B cell (primary cell): ENCODE results near the gene TACO1. TPM values are rescaled to one million over a fixed set of nuclear protein-coding genes. Genes with fewer than 3 reads are reported as not detected.

Experiments used
- ATAC-seq: fragments of 200-7000 bp; cut with Tn5 transposase; one replicate; pipeline ENCODE4 v1.10.0; 2021; ENCODE audit warnings: low read depth, mild to moderate bottlenecking, moderate number of reproducible peaks, moderate library complexity
- CTCF ChIA-PET: fragments of 350-600 bp; sonication (Branson Sonifier 250); formaldehyde crosslinking; loops from one replicate; lab custom pipeline; 2021; ENCODE audit warnings: antibody characterized with exemption, inconsistent platforms; lab: Charles Lee
- POLR2A ChIA-PET: fragments of 350-600 bp; sonication (Branson Sonifier 250); formaldehyde crosslinking; loops from one replicate; lab custom pipeline; 2021; ENCODE audit warnings: antibody characterized with exemption; lab: Charles Lee
- DNase-seq: peaks from one replicate; pipeline ENCODE4 v3.0.0; 2013
- H2AFZ ChIP-seq: 2 replicates; pipeline ENCODE4 v1.6.1; 2012; ENCODE audit warnings: mild to moderate bottlenecking, low read depth, low read length; ENCODE audit not compliant: insufficient read depth, poor library complexity, severe bottlenecking
- H3K27ac ChIP-seq, 2 donors: 1 replicate in 1 of 2; 2 replicates in 1 of 2; pipeline ENCODE4 v1.5.1; 2012 to 2013; ENCODE audit warnings: low read length in 2 of 2, mild to moderate bottlenecking in 2 of 2, moderate library complexity in 1 of 2
- H3K27me3 ChIP-seq, 4 experiments: fragments of 200-600 bp in 1 of 4; sonication (generic) in 1 of 4; replicated peaks in 1 of 4; 1 replicate in 2 of 4; 2 replicates in 2 of 4; pipeline versions ENCODE4 v1.6.1 to v1.7.0; 2013 to 2016; ENCODE audit warnings: low read length in 3 of 4, mild to moderate bottlenecking in 2 of 4, mixed read lengths in 1 of 4, moderate library complexity in 1 of 4; ENCODE audit not compliant: insufficient read depth in 4 of 4, control insufficient read depth in 3 of 4; ENCODE audit errors: control extremely low read depth in 1 of 4
- H3K36me3 ChIP-seq, 2 experiments: replicated peaks in 1 of 2; 1 replicate in 1 of 2; 2 replicates in 1 of 2; pipeline versions ENCODE4 v1.6.1 to v1.7.1; 2013; ENCODE audit warnings: low read length in 1 of 2; ENCODE audit not compliant: insufficient read depth in 2 of 2, control insufficient read depth in 1 of 2; ENCODE audit errors: control extremely low read depth in 1 of 2, extremely low read depth in 1 of 2
- H3K4me1 ChIP-seq, 2 donors: fragments of 200-600 bp in 1 of 2; sonication (generic) in 1 of 2; 1 replicate in 1 of 2; 2 replicates in 1 of 2; pipeline versions ENCODE4 v1.5.1 to v1.6.1; 2013 to 2017; ENCODE audit warnings: low read length in 2 of 2; ENCODE audit not compliant: control insufficient read depth in 2 of 2, insufficient read depth in 2 of 2
- H3K4me2 ChIP-seq: replicated peaks from 2 replicates; pipeline ENCODE3; 2012; ENCODE audit warnings: mild to moderate bottlenecking, low read depth, low read length; ENCODE audit not compliant: poor library complexity, severe bottlenecking
- H3K4me3 ChIP-seq, 5 experiments: fragments of 200-600 bp in 1 of 5; sonication (generic) in 1 of 5; 1 replicate in 3 of 5; 2 replicates in 2 of 5; pipeline versions ENCODE4 v1.5.1 to v1.7.0; 2011 to 2016; ENCODE audit warnings: low read length in 4 of 5, mild to moderate bottlenecking in 4 of 5, low read depth in 2 of 5, control low read depth in 1 of 5, moderate library complexity in 1 of 5; ENCODE audit not compliant: insufficient read depth in 1 of 5; ENCODE audit errors: control extremely low read depth in 1 of 5, extremely low read depth in 1 of 5
- H3K79me2 ChIP-seq: fragments of 200-600 bp; sonication (generic); one replicate; pipeline ENCODE4 v1.6.0; 2016; ENCODE audit warnings: low read length; ENCODE audit not compliant: control insufficient read depth, insufficient read depth
- H3K9ac ChIP-seq: fragments of 200-600 bp; sonication (generic); 2 replicates; pipeline ENCODE4 v1.6.1; 2017; ENCODE audit warnings: mild to moderate bottlenecking, low read length, moderate library complexity
- H3K9me3 ChIP-seq, 3 donors: one replicate each; pipeline versions ENCODE4 v1.6.1 to v1.7.1; 2013; ENCODE audit warnings: low read length in 2 of 3; ENCODE audit not compliant: control insufficient read depth in 2 of 3, insufficient read depth in 1 of 3; ENCODE audit errors: control extremely low read depth in 1 of 3
- H4K20me1 ChIP-seq: 2 replicates; pipeline ENCODE4 v1.6.0; 2012; ENCODE audit warnings: mild to moderate bottlenecking, low read length; ENCODE audit not compliant: insufficient read depth, control insufficient read depth, poor library complexity, severe bottlenecking
- H3K27ac Mint-ChIP-seq: one replicate; pipeline ENCODE4 v1.8.0; 2021; ENCODE audit warnings: mixed read lengths
- H3K27me3 Mint-ChIP-seq: one replicate; pipeline ENCODE4 v1.8.0; 2021; ENCODE audit warnings: mixed read lengths
- H3K4me1 Mint-ChIP-seq: one replicate; pipeline ENCODE4 v1.8.0; 2021; ENCODE audit warnings: mixed read lengths
- H3K4me3 Mint-ChIP-seq: one replicate; pipeline ENCODE4 v1.8.0; 2021; ENCODE audit warnings: mixed read lengths
- H3K9me3 Mint-ChIP-seq: one replicate; pipeline ENCODE4 v1.8.0; 2022; ENCODE audit warnings: mixed read lengths; ENCODE audit not compliant: insufficient read depth
- CTCF ChIP-seq: fragments of 200-600 bp; IDR thresholded peaks from one replicate; pipeline ENCODE4 v1.8.0; 2022; ENCODE audit warnings: antibody characterized with exemption, mild to moderate bottlenecking
- EZH2 ChIP-seq: IDR thresholded peaks from 2 replicates; pipeline ENCODE4 v1.6.1; 2012; ENCODE audit warnings: borderline replicate concordance, low read depth, mild to moderate bottlenecking, moderate library complexity, low read length; ENCODE audit not compliant: insufficient read depth, poor library complexity, severe bottlenecking
- WGBS: methylation state at CpG from one replicate; pipeline ENCODE4 v1.1.5; 2013; ENCODE audit warnings: missing lambda C conversion rate; ENCODE audit not compliant: insufficient coverage; 5-methylcytosine and 5-hydroxymethylcytosine counted together
- intact Hi-C: fragments of 100-400 bp; cut with micrococcal nuclease; formaldehyde crosslinking; loops from one replicate; pipeline ENCODE4 v1.10.0; 2022
- polyA plus RNA-seq: library from polyadenylated mRNA; depleted of rRNA; stranded (reverse); fragments of >200 nt; gene quantifications from 2 replicates; pipeline ENCODE4 v1.2.3, GENCODE V29; 2012
- total RNA-seq, 2 donors: library from RNA; stranded (reverse); fragments of 120-200 nt in 1 of 2; gene quantifications; 1 replicate in 1 of 2; 2 replicates in 1 of 2; pipeline versions ENCODE4 v1.2.3 to v1.2.4, GENCODE V29; 2013 to 2022

TACO1 gene
- total and polyA plus RNA-seq, 2 donors (not counting 1 experiment from before 2014, with no cell fraction given) = 9.7 to 17.2 TPM

DNA sequence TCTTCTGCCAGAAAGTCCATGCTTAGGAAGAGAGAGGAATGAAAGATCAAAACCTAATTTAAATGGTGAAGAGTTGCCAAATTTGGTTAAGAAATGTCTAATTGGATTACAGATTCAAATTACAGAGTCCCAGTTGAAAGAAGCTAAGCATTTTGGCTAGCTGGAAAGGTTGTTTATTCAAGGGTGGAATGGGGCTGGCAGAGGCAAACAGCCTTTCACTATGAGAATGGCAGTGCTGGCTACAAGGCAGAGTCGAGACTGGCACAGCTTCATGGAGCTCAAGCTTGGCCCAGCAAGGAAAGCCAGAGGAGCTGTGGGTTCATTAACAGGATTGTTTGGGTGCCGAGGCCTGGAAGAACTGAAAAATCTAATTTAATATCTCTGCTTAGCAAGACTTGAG is 35.1 kb downstream of the TACO1 start:
- Mint-ChIP-seq H3K27ac (no peak overlapping the region), H3K4me3 (no peak overlapping the region), H3K4me1 (peaks cover 19% of the 10 kb centered on the region), H3K9me3 (no peaks in the 10 kb centered on the region), H3K27me3 (no peaks in the 10 kb centered on the region)
- intact Hi-C loops = no loop called here
- Histone ChIP-seq H3K9me3 (no peaks in the 10 kb centered on the region), H3K4me2 (no peak overlapping the region), H3K4me1 (no peaks in the 10 kb centered on the region), H3K9ac (no peak overlapping the region), H4K20me1 (peaks cover 22% of the 10 kb centered on the region), H2AFZ (no peak overlapping the region), H3K4me3 (no peak overlapping the region), H3K36me3 (peaks cover 3 to 60% of the 10 kb centered on the region in 2 experiments), H3K27ac (no peak overlapping the region), H3K27me3 (no peaks in the 10 kb centered on the region), H3K79me2 (peaks cover 28% of the 10 kb centered on the region)
- ChIA-PET CTCF (interaction anchor here (1.0 to 2.2 kb wide), 3 partner anchors 10 to 74 kb away, joined by 3 to 6 read pairs (median 3); partner anchors contain the start of gene MAP3K3), POLR2A (no interaction called here)
- TF ChIP-seq EZH2 (no peak), CTCF (no peak)
- WGBS = 100% methylated on average over 1 of the region's 2 CpGs
- no peak for ATAC-seq
- DNase-seq = no peak

GRCh38 chr17:63639125-63639524 is 38.4 kb downstream of the TACO1 start:
- CTCF ChIA-PET = interaction anchor here (0.6 to 1.4 kb wide), 3 partner anchors 26 to 214 kb away, joined by 3 to 4 read pairs (median 3); no protein-coding TSS in a partner anchor
- TF ChIP-seq CTCF = no peak
- no peak for TF ChIP-seq EZH2
- Histone ChIP-seq H2AFZ (no peak overlapping the region), H3K79me2 (peaks cover 10% of the 10 kb centered on the region), H3K4me2 (no peak overlapping the region), H4K20me1 (peaks cover 4% of the 10 kb centered on the region), H3K27ac (no peak overlapping the region), H3K4me3 (no peak overlapping the region), H3K9ac (no peak overlapping the region), H3K4me1 (peaks cover 0 to 7% of the 10 kb centered on the region in 2 donors), H3K9me3 (no peaks in the 10 kb centered on the region), H3K36me3 (peaks cover 2 to 45% of the 10 kb centered on the region in 2 experiments), H3K27me3 (no peaks in the 10 kb centered on the region)
- H3K27me3 Mint-ChIP-seq = no peaks in the 10 kb centered on the region
- H3K9me3 Mint-ChIP-seq = no peaks in the 10 kb centered on the region
- POLR2A ChIA-PET = interaction anchor here (0.6 kb wide), 2 partner anchors 17 to 183 kb away, joined by 3 to 4 read pairs; partner anchors contain the start of gene MAP3K3
- WGBS = 90% methylated on average over 1 of the region's 1 CpG
- H3K4me1 Mint-ChIP-seq = peaks cover 12% of the 10 kb centered on the region
- H3K4me3 Mint-ChIP-seq = no peak overlapping the region
- DNase-seq (no peak), ATAC-seq (no peak)
- H3K27ac Mint-ChIP-seq = peak overlapping the region; percentile 2
- intact Hi-C loops = no loop called here
